ENCODE measurements around the gene SLC4A9.

- no peak for TF ChIP-seq CTCF (IDR thresholded peaks at IDR 0.05)
- TF ChIP-seq POLR2A (IDR thresholded peaks at IDR 0.05), result no peak
These were observed 5.3 kb downstream of the SLC4A9 start for GRCh38 chr5:140365282-140365681.

All from lower leg skin (tissue), 3 donors.